T47D (cell line): ENCODE results near the gene OOSP4A.
"Not testable (repeated sequence)": the region's sequence is repeated elsewhere in the genome, so short reads cannot be mapped to it uniquely, and the experiment has no call there.

Experiments
- DNase-seq, 2 experiments: peaks; one replicate each; pipeline versions ENCODE4 v3.0.0 to v3.0.0-alpha.2; 2011 to 2012; ENCODE audit warnings: low read depth in 1 of 2, low spot score in 1 of 2
- JUND ChIP-seq: IDR thresholded peaks from 2 replicates; pipeline ENCODE4 v1.6.1; 2012; ENCODE audit warnings: low read depth
- in situ Hi-C: cut with HindIII; loops from 2 replicates; pipeline ENCODE4 v1.10.0; 2016; ENCODE audit warnings: low sequenced_read_pairs, low pct_unique_long_range_greater_than_20kb

The OOSP4A gene

DNA sequence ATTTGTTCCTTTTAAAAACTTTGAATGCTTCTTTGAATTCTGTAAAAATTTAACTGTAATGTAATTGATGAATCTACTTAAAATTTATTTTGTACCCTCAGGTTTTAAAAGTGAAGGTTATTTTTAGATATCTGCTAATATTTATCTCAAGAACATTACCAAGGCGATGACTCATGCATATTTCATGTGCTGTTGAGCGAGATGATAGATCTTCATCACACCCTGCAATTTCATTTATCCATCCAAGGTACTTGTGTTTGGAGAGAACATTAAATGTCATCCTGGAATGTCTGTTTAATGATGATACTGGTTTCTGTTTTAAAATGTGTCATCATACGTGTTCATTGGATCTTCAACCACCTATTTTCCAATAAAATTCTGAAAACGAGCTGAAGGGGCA, 6.7 kb upstream of the OOSP4A start:
- TF ChIP-seq JUND: no peak
- no peak for DNase-seq
- in situ Hi-C loops: no loop called here

DNA sequence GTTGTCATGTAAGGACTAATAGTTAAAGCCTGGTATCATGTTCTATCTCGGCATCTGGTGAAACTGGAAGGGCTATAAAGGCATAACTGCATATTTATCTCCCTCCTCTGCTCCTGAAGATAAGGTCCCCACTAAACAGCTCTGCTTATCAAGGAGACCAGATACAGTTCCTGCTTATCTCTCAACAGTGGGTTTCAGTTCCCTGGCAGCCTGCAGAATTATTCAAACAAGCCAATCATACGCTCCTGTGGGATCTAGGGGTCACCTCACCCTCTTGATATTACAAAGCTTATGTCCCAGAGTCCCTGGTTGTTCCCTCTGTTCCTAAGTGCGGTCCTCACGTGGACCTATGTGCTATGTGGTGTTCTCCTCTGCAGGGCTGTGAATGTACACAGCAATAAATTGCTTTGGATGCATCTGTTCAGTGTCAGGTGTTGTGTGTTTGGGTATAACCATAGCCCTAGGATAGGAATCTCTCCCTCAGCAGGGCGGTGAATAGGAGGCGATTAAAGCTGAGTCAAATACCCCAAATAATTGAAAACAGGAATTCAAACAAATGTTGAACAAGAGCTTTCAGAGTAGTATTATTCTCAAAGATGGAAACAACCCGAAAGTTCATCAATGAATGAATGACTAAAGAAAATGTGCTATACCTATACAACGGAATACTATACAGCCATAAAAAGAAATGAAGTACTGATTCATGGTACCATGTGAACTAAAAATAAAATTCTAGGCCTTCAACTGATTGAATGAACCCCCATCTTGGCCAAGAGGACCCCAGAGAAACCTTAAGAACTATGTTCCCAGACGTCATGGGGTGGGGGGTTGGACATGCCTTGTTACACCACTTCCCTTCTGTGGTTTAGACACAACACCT, 3.1 kb upstream of the OOSP4A start:
- DNase-seq: no peak
- in situ Hi-C loops: no loop called here
- no peak for TF ChIP-seq JUND

DNA sequence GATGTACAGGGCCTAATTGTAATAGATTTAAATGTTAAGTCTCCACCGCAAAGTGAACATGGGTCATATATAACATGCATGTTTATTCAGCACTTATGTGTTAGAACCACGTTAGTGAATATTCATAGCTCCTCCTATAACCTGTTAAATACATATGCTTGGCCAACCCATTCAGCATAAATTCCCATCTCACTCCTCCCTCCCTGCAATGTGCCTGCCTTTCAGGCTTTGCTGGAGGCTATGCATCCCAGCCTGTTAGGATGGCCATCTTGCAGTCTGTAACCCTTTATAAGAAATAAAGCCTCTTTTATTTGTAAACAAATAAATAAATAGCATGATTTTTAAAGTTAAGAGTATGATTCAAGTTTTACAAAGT, 1.7 kb upstream of the OOSP4A start:
- TF ChIP-seq JUND: no peak
- in situ Hi-C loops: no loop called here
- DNase-seq: no peak

DNA sequence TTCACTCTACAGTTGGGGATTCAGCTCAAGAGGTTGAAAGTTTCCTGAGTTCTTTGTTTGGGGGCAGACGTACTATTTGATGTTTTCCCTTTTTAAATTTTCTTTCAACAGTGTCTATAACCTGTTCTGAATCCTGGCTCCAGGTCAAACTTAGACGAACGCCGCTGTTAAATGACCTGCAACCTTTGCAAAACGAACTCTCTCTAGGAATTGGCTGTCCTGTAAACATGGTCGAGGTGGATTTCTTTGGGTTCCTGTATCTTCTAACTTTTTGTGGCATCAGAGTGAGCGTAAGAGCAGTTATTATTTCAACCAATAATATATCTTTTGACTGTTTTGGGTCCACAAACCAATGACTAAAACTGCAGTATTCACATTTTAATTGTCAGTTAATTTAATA, 1.6 kb downstream of the OOSP4A start:
- TF ChIP-seq JUND: no peak
- in situ Hi-C loops: no loop called here
- no peak for DNase-seq

DNA sequence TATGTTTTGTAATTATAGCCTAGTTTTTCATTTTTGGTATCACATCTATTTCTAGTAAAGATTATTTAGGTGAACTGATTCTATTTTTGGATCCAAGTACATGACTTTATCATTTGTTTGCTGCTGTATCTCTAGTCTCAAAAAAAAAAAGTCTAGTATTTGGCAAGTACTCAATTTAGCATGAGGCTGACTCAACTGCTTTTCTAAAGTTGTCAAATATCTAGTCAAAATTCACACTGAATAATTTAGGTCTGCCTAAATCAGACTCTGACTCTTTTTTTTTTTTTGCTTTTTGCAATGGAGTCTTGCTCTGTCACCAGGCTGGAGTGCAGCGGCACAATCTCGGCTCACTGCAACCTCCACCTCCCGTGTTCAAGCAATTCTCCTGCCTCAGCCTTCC, 2.4 kb downstream of the OOSP4A start:
- in situ Hi-C loops: no loop called here
- DNase-seq: no peak
- TF ChIP-seq JUND: no peak

DNA sequence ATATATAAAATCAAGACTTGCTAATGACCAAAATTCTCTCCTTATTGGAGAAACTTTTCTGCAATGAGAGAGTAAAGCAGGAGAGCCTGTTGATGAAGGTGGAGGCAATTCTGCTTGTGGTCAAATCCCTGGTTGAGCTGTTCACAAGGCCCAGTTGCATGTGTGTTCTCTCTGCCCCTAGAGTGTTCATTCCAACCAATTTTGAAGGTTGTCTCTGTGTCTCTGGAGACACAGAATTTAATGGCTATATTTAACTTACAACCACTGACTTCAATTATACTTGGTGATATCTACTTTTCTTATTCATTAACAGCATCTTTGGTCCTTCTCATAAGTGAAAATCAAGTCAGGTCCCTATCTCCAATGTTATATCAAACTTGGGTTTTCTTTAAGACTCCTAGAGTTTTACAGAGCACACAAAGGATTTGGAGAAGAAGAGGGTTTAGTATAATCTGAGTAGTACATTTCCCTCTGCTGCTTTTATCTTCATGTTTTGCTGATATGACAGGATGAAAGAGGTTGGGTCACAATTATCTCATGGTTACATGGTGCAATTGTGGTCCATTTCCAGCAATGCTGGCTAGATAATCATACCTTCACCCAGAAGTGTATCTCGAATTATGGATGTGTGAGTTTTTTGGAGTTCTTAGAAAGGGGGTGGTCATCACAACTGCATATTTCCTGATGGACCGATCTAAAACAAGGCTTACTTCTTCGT, 4.0 kb downstream of the OOSP4A start:
- no peak for TF ChIP-seq JUND
- in situ Hi-C loops: no loop called here
- no peak for DNase-seq

DNA sequence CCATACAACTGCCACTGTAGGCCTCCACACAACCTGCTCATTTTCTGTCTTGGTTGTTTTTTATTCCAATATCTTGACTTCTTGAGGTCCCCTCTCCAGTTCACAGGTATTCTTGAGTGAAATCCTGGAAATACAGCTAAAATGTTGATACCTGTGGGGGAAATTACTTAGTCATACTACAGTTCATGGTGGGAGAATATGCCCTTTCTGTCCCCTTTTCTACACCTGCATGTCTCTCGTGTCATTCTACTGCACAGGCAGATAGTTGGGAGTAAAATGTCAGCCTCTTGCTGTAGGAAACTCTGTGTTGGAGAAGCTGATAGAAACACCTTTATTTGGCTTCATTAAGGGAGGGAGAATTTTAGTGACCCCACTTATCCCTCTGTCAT, 4.6 kb downstream of the OOSP4A start:
- DNase-seq: no peak
- in situ Hi-C loops: no loop called here
- TF ChIP-seq JUND: no peak

DNA sequence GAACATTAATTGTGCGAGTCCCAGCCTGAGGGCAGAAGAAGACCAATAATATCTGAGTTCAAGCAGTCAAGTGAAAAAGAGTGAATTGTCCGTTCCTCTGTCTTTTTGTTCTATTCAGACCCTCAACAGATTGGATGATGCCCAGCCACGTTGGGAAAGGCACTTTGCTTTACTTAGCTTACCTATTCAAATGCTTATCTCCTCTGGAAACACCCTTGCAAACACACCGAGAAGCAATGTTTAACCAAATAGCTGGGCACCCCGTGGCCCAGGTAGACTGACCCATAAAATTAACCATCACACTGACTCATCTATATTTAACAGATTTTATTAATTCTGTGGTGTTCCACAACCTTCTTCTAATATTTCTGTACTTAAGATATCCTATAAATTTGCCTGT, 9.3 kb downstream of the OOSP4A start:
- in situ Hi-C loops: no loop called here
- TF ChIP-seq JUND: no peak

DNA sequence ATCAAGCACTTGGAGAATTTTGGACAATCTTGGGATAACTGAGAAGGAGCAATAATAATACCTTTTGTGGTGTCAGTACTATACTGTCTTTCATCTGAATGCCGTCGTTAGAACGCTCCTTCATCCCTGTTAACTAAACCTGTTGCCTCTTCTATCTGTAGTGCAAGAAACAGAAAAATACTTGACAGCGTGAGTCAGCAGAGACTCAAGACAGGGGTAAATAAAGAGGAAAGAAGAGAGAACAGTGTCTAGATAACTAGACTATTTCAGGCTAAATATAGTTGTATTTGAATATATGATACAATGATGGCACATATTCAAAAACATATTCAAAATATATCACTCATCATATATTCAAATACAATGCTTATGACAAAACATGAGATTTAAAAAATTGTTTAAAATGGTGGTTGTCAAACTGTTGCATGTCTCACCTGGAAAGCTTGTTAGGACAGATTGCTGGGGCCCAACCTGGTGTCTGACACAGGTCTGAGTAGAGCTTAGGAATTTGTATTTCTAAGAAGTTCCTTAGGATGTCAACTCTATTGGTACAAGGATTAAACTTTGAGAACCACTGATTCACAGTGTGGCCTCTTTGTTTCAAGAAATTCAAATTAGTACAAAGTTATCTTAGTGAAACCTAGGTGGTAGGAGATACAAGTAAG, 17.4 kb downstream of the OOSP4A start:
- DNase-seq: no peak
- in situ Hi-C loops: no loop called here
- no peak for TF ChIP-seq JUND

More for the DNA sequence above, 9.3 kb downstream of the OOSP4A start:
- no peak for DNase-seq

DNA sequence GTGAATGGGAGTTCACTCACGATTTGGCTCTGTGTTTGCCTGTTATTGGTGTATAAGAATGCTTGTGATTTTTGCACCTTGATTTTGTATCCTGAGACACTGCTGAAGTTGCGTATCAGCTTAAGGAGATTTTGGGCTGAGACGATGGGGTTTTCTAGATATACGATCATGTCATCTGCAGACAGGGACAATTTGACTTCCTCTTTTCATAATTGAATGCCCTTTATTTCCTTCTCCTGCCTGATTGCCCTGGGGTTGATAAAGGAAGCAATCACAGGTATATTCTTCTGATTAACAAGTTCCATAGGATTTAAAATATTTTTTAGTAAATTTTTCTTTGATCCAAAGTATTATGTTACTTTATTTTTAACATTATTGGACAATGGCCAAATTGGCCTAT, 18.2 kb downstream of the OOSP4A start:
- in situ Hi-C loops, DNase-seq: not testable (repeated sequence)

DNA sequence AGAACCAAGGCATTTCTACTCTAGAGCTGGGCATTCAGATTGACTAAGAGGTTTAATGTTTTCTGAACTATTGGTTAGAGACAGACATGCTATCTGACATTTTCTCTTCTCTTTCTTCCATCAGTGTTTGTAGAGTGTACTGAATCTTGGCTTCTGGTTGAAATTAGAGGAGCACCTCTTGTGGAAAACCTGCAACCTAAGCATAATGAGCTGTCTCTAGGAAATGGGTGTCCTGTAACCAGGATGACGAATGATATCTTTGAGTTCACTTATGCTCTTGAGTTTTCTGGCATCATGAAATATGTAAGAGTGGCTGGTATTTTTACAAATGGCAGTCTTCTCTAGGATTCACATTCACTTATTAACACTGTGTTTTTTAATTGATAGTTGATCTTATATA, 19.4 kb downstream of the OOSP4A start:
- TF ChIP-seq JUND: no peak
- DNase-seq: no peak
- in situ Hi-C loops: no loop called here

DNA sequence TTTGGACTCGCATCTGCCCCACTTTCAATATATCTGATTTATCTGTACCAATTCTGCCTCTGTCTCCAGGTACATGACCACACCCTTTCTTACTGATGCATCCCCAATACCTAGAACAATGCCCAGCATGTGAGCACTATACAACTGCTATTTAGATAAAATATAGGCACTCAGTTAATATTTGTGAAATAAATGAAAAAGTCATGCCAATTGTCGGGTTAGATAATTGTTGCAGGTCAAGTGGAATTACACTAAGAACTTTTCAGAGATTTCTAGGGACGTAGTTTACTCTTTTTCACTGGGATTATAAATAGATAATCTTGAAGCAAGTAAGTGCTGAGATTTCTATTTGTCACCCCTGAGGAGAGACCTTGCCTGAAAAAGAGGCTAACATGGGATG, 20.5 kb downstream of the OOSP4A start:
- no peak for TF ChIP-seq JUND
- no peak for DNase-seq
- in situ Hi-C loops: no loop called here

DNA sequence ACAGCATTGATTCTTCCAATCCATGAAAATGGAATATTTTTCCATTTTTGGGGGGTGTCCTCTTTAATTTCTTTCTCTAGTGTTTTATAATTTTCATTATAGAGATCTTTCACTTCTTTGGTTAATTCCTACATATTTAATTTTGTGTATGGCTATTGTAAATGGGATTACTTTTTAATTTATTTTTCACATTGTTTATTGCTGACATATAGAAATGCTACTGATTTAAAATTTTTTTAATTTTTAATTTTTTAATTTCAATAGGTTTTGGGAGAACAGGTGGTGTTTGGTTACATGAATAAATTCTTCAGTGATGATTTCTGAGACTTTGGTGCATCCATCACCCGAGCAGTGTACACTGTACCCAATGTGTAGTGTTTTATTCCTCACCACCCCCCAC, 26.6 kb downstream of the OOSP4A start:
- no peak for TF ChIP-seq JUND
- in situ Hi-C loops: no loop called here
- no peak for DNase-seq

DNA sequence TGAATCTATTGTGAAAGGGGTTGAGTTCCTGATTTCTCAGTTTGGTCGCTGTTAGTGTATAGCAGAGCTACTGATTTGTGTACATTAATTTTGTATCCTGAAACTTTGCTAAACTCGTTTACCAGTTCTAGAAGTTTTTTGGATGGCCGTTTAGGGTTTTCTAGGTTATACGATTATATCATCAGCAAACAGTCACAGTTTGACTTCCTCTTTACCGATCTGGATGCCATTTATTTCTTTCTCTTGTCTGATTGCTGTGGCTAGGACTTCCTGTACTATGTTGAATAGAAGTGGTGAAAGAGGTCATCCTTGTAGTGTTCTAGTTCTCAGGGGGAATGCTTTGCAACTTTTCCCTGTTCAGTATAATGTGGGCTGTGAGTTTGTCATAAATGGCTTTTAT, 28.6 kb downstream of the OOSP4A start:
- no peak for TF ChIP-seq JUND
- DNase-seq: no peak
- in situ Hi-C loops: no loop called here
